Calu3 (cell line): Measurements from ENCODE around the gene JAG2. TPM values are rescaled to one million over a fixed set of nuclear protein-coding genes. Genes with fewer than 3 reads are reported as not detected.

Source experiments
- BruUV-seq: library from RNA; stranded (reverse); fragments of 400-500 nt; replicated peaks from 2 replicates; lab custom pipeline; 2021; lab: Mats Ljungman, UMichigan
- CTCF ChIA-PET: fragments of 300-600 bp; sonication (Branson Sonifier 250); formaldehyde crosslinking; loops from one replicate; lab custom pipeline; 2022; ENCODE audit warnings: antibody characterized with exemption; lab: Charles Lee
- DNase-seq: peaks from one replicate; pipeline ENCODE4 v3.0.0; 2022
- H3K27ac Mint-ChIP-seq: one replicate; pipeline ENCODE4 v1.8.0; 2022; ENCODE audit warnings: mixed read lengths; ENCODE audit not compliant: unreplicated experiment
- H3K27me3 Mint-ChIP-seq: one replicate; pipeline ENCODE4 v1.8.0; 2022; ENCODE audit warnings: mixed read lengths; ENCODE audit not compliant: unreplicated experiment
- H3K36me3 Mint-ChIP-seq: one replicate; pipeline ENCODE4 v1.8.0; 2022; ENCODE audit warnings: mild to moderate bottlenecking, moderate library complexity, mixed read lengths; ENCODE audit not compliant: insufficient read depth, unreplicated experiment
- H3K4me1 Mint-ChIP-seq: one replicate; pipeline ENCODE4 v1.8.0; 2022; ENCODE audit warnings: mild to moderate bottlenecking, low read depth, mixed read lengths; ENCODE audit not compliant: unreplicated experiment
- H3K4me3 Mint-ChIP-seq: one replicate; pipeline ENCODE4 v1.8.0; 2022; ENCODE audit warnings: mild to moderate bottlenecking, low read depth, moderate library complexity, mixed read lengths; ENCODE audit not compliant: unreplicated experiment
- H3K9me3 Mint-ChIP-seq: one replicate; pipeline ENCODE4 v1.8.0; 2022; ENCODE audit warnings: low read depth, mixed read lengths; ENCODE audit not compliant: unreplicated experiment
- CTCF ChIP-seq: fragments of 200-600 bp; IDR thresholded peaks from one replicate; pipeline ENCODE4 v1.8.0; 2022; ENCODE audit warnings: antibody characterized with exemption; ENCODE audit not compliant: unreplicated experiment
- intact Hi-C: fragments of 100-400 bp; cut with micrococcal nuclease; formaldehyde crosslinking; loops from one replicate; pipeline ENCODE4 v1.10.0; 2022; ENCODE audit not compliant: unreplicated experiment
- microRNA-seq: library from miRNA; unstranded; fragments of <30 nt; microRNA quantifications from one replicate; pipeline ENCODE4 v1.2.0, GENCODE V29; 2022
- total RNA-seq: library from RNA; stranded (reverse); gene quantifications from 2 replicates; pipeline ENCODE4 v1.2.3, GENCODE V29; 2022

JAG2 gene
- total RNA-seq, 1 experiment from 2014 or later: 13.8 TPM

- no peak for DNase-seq
- H3K36me3 Mint-ChIP-seq: peaks cover 53% of the 10 kb centered on the region
- H3K9me3 Mint-ChIP-seq: no peaks in the 10 kb centered on the region
- BruUV-seq: no TSS peak
- H3K27me3 Mint-ChIP-seq: peaks cover 4% of the 10 kb centered on the region
- peaks cover 22% of the 10 kb centered on the region for H3K4me1 Mint-ChIP-seq
- no peak for TF ChIP-seq CTCF
- intact Hi-C loops: loop anchor here (5.0 to 10.0 kb wide), 3 partner anchors 76 to 264 kb away; partner anchors contain the start of gene JAG2
- peak overlapping the region; percentile 84 for H3K27ac Mint-ChIP-seq
- peak overlapping the region; percentile 77 for H3K4me3 Mint-ChIP-seq
- CTCF ChIA-PET: interaction anchor here (1.0 to 2.7 kb wide), 8 partner anchors 9 to 261 kb away, joined by 3 to 10 read pairs (median 4); partner anchors contain the start of gene PACS2
Measured at GRCh38 chr14:105091054-105091516, 77.5 kb downstream of the JAG2 start.

Small RNA genes lying within 50 kb of the gene (microRNA-seq; reads per million reads assigned to microRNA genes)
- 3.2 reads per million for gene MIR6765

Other genes starting within 250 kb of the JAG2 start
- 0.09 and 0.12 TPM in 2 replicates for gene PLD4, start 243.9 kb downstream of the JAG2 start, total RNA-seq
- gene AHNAK2, start 190.4 kb downstream of the JAG2 start, total RNA-seq: 42.0 and 56.5 TPM in 2 replicates
- 12.8 and 13.8 TPM in 2 replicates for gene CLBA1, start 183.0 kb downstream of the JAG2 start, total RNA-seq
- 28.9 and 32.4 TPM in 2 replicates for gene CDCA4, start 147.7 kb downstream of the JAG2 start, total RNA-seq
- gene GPR132, start 103.3 kb downstream of the JAG2 start, total RNA-seq: 1.4 TPM in 2 replicates
- 38.0 TPM in 2 replicates for gene NUDT14, start 12.5 kb upstream of the JAG2 start, total RNA-seq
- gene BTBD6, start 79.8 kb upstream of the JAG2 start, total RNA-seq: 29.7 and 30.1 TPM in 2 replicates
- gene BRF1, start 132.2 kb upstream of the JAG2 start, total RNA-seq: 38.4 and 43.7 TPM in 2 replicates
- 71.8 and 77.3 TPM in 2 replicates for gene PACS2, start 146.0 kb upstream of the JAG2 start, total RNA-seq
- 1.6 and 2.8 TPM in 2 replicates for gene TEX22, start 229.8 kb upstream of the JAG2 start, total RNA-seq